PFSK-1 (cell line): ENCODE results near the gene TULP4.

Source experiments
- FOXP2 ChIP-seq: optimal IDR thresholded peaks from 2 replicates; pipeline ENCODE3; 2011; ENCODE audit warnings: borderline replicate concordance, control low read depth, inconsistent platforms; ENCODE audit not compliant: insufficient read depth; ENCODE audit errors: extremely low read length, extremely low read depth
- POLR2AphosphoS5 ChIP-seq: IDR thresholded peaks from 2 replicates; pipeline ENCODE4 v1.6.1; 2012; ENCODE audit warnings: low read depth, mild to moderate bottlenecking, control low read depth, low read length, moderate library complexity
- REST ChIP-seq, 2 experiments: IDR thresholded peaks; 2 replicates each; pipeline versions ENCODE4 v1.6.1 to v1.8.0; 2011 to 2012; ENCODE audit warnings: low read depth in 2 of 2, low read length in 2 of 2, control low read depth in 1 of 2, inconsistent platforms in 1 of 2, mild to moderate bottlenecking in 1 of 2, moderate library complexity in 1 of 2; ENCODE audit not compliant: insufficient read depth in 1 of 2
- SIN3A ChIP-seq: IDR thresholded peaks from 2 replicates; pipeline ENCODE4 v1.6.1; 2012; ENCODE audit warnings: mild to moderate bottlenecking, low read length, moderate library complexity, borderline replicate concordance; ENCODE audit not compliant: insufficient read depth
- TAF1 ChIP-seq: IDR thresholded peaks from 2 replicates; pipeline ENCODE4 v1.6.1; 2012; ENCODE audit warnings: low read length, control low read depth, borderline replicate concordance; ENCODE audit not compliant: insufficient read depth

- TF ChIP-seq TAF1 (no peak), POLR2AphosphoS5 (no peak), SIN3A (no peak), REST (IDR thresholded peaks at IDR 0.05; ENCODE audit: insufficient read depth in 1 of 2, low read depth in 2 of 2, low read length in 2 of 2) (no peak), FOXP2 (no peak)
Measured at GRCh38 chr6:158552796-158553138, 240.5 kb downstream of the TULP4 start.
